Muscle of back (tissue), 11 donors: Measurements from ENCODE around the gene DEPDC4. TPM values are rescaled to one million over a fixed set of nuclear protein-coding genes. Genes with fewer than 3 reads are reported as not detected.
A peak's percentile ranks its signal among the peaks of the same experiment; 100 is the strongest.

Experiments used
- DNase-seq, 3 donors: peaks; one replicate each; pipeline versions ENCODE4 v3.0.0 to v3.0.0-alpha.2; 2013
- polyA plus RNA-seq, 10 donors: library from polyadenylated mRNA; unstranded; fragments of 120-200 nt; gene quantifications; one replicate each; pipeline ENCODE4 v1.2.1, GENCODE V29; 2013; ENCODE audit not compliant: insufficient read length in 10 of 10

The DEPDC4 gene
- polyA plus RNA-seq, 10 donors: 1.0 to 3.6 (median 1.6) TPM

- no peak for DNase-seq
Observed at GRCh38 chr12:100214518-100214917, 52.4 kb downstream of the DEPDC4 start.

- DNase-seq: no peak
Observed at GRCh38 chr12:100213016-100213891, 53.6 kb downstream of the DEPDC4 start.

- DNase-seq: no peak
Observed at GRCh38 chr12:100211698-100212097, 55.2 kb downstream of the DEPDC4 start.

- DNase-seq: no peak
Observed at GRCh38 chr12:100208834-100209233, 58.0 kb downstream of the DEPDC4 start.

GRCh38 chr12:100207311-100207710 lies 59.6 kb downstream of the DEPDC4 start:
- DNase-seq: no peak

- no peak for DNase-seq
Observed at GRCh38 chr12:100201604-100202423, 65.1 kb downstream of the DEPDC4 start.

- peak; percentile 97 to 99 (median 98) for DNase-seq
Observed at GRCh38 chr12:100200463-100201181, 66.3 kb downstream of the DEPDC4 start, which contains the start of gene ACTR6. Gene ACTR6, plus strand, starts transcription at chr12:100200815. Its CDS starts 37 bp downstream, at chr12:100200852.

GRCh38 chr12:100199347-100200149 lies 67.3 kb downstream of the DEPDC4 start:
- peak; percentile 13 to 65 (median 30) for DNase-seq

- DNase-seq: no peak
Observed at GRCh38 chr12:100199023-100199346, 67.9 kb downstream of the DEPDC4 start.

- DNase-seq: no peak
Observed at GRCh38 chr12:100197486-100197885, 69.4 kb downstream of the DEPDC4 start.

- DNase-seq: no peak
Observed at GRCh38 chr12:100193085-100193484, 73.8 kb downstream of the DEPDC4 start.

Other genes starting within 250 kb of the DEPDC4 start
- gene BLTP3B, start 124.2 kb downstream of the DEPDC4 start, polyA plus RNA-seq: 10 to 100 TPM; 14.2 to 20.2 (median 16.4) TPM
- 10 to 100 TPM; 19.6 to 23.7 (median 22.0) TPM for gene ACTR6, start 66.3 kb downstream of the DEPDC4 start, polyA plus RNA-seq
- gene SCYL2, start 98 bp upstream of the DEPDC4 start, polyA plus RNA-seq: 10 to 100 TPM; 23.5 to 41.2 (median 33.1) TPM
- under 1 TPM; 0.05 to 0.74 (median 0.39) TPM for gene SLC17A8, start 90.0 kb upstream of the DEPDC4 start, polyA plus RNA-seq
- gene NR1H4, start 206.8 kb upstream of the DEPDC4 start, polyA plus RNA-seq: under 1 TPM in 3 of 10 donors, not detected in 7; 0.07 to 0.61 (median 0.38) TPM